MM.1S (cell line): Measurements from ENCODE around the gene SLC25A39.

Source experiments
- DNase-seq: peaks from one replicate; pipeline ENCODE4 v3.0.0-alpha.2; 2015
- H2AFZ ChIP-seq: fragments of 300-600 bp; sonication (generic); 2 replicates; pipeline ENCODE4 v1.6.0; 2016; ENCODE audit warnings: antibody characterized with exemption, low read length
- H3F3A ChIP-seq: fragments of 300-600 bp; sonication (generic); 2 replicates; pipeline ENCODE4 v1.6.1; 2016; ENCODE audit warnings: mild to moderate bottlenecking, antibody characterized with exemption, low read length, moderate library complexity, mixed read lengths; ENCODE audit not compliant: insufficient read depth
- H3K27ac ChIP-seq: fragments of 300-600 bp; sonication (generic); 2 replicates; pipeline ENCODE4 v1.5.1; 2016; ENCODE audit warnings: mild to moderate bottlenecking, low read length
- H3K27me3 ChIP-seq: fragments of 300-600 bp; sonication (generic); replicated peaks from 2 replicates; pipeline ENCODE4 v1.6.0; 2016; ENCODE audit warnings: low read length; ENCODE audit not compliant: insufficient read depth
- H3K36me3 ChIP-seq: fragments of 300-600 bp; sonication (generic); replicated peaks from 2 replicates; pipeline ENCODE4 v1.6.1; 2016; ENCODE audit warnings: mild to moderate bottlenecking, low read length, mixed read lengths; ENCODE audit not compliant: insufficient read depth
- H3K4me1 ChIP-seq: fragments of 300-600 bp; sonication (generic); 2 replicates; pipeline ENCODE4 v1.6.1; 2016; ENCODE audit warnings: low read length, mixed read lengths
- H3K4me2 ChIP-seq: fragments of 300-600 bp; sonication (generic); 2 replicates; pipeline ENCODE4 v1.6.0; 2016; ENCODE audit warnings: low read depth, low read length
- H3K4me3 ChIP-seq: fragments of 300-600 bp; sonication (generic); 2 replicates; pipeline ENCODE4 v1.5.1; 2016; ENCODE audit warnings: low read length, mixed read lengths
- H3K79me2 ChIP-seq: fragments of 300-600 bp; sonication (generic); 2 replicates; pipeline ENCODE4 v1.6.1; 2016; ENCODE audit warnings: mixed run types, low read length, mixed read lengths
- H3K9ac ChIP-seq: fragments of 300-600 bp; sonication (generic); 2 replicates; pipeline ENCODE4 v1.6.1; 2016; ENCODE audit warnings: low read length, mixed read lengths
- H3K9me2 ChIP-seq: fragments of 300-600 bp; sonication (generic); replicated peaks from 2 replicates; pipeline ENCODE4 v1.6.1; 2016; ENCODE audit warnings: mild to moderate bottlenecking, low read length, mixed read lengths; ENCODE audit not compliant: insufficient read depth
- H3K9me3 ChIP-seq: fragments of 300-600 bp; sonication (generic); replicated peaks from 2 replicates; pipeline ENCODE4 v1.6.1; 2016; ENCODE audit warnings: mild to moderate bottlenecking, low read length, mixed read lengths; ENCODE audit not compliant: insufficient read depth
- H4K20me1 ChIP-seq: fragments of 300-600 bp; sonication (generic); 2 replicates; pipeline ENCODE4 v1.6.1; 2016; ENCODE audit warnings: mild to moderate bottlenecking, low read length, moderate library complexity, mixed read lengths; ENCODE audit not compliant: insufficient read depth
- CTCF ChIP-seq: fragments of 300-600 bp; sonication (generic); IDR thresholded peaks from 2 replicates; pipeline ENCODE4 v1.5.1; 2016; ENCODE audit warnings: antibody characterized with exemption, low read length, mixed read lengths
- EZH2 ChIP-seq: fragments of 300-600 bp; sonication (generic); optimal IDR thresholded peaks from 2 replicates; pipeline ENCODE3; 2017; ENCODE audit warnings: low read depth, mild to moderate bottlenecking, antibody characterized with exemption, low read length, mixed read lengths
- EZH2phosphoT487 ChIP-seq: fragments of 300-600 bp; sonication (generic); IDR thresholded peaks from 2 replicates; pipeline ENCODE4 v1.6.1; 2018; ENCODE audit warnings: antibody characterized with exemption, low read length

The SLC25A39 gene

GRCh38 chr17:44352828-44353671 lies 28.4 kb upstream of the SLC25A39 start:
- H3K9me3 ChIP-seq = no peaks in the 10 kb centered on the region
- no peak overlapping the region for H3K9ac ChIP-seq
- H3K27me3 ChIP-seq = no peaks in the 10 kb centered on the region
- H3K9me2 ChIP-seq = no peaks in the 10 kb centered on the region
- H3K36me3 ChIP-seq = no peaks in the 10 kb centered on the region
- no peak overlapping the region for H3K4me2 ChIP-seq
- no peak overlapping the region for H3K4me3 ChIP-seq
- no peaks in the 10 kb centered on the region for H3K79me2 ChIP-seq
- H3F3A ChIP-seq = no peaks in the 10 kb centered on the region; the same call in 1 of the 2 replicates
- H4K20me1 ChIP-seq = no peaks in the 10 kb centered on the region
- H2AFZ ChIP-seq = no peak overlapping the region
- no peak for DNase-seq
- peaks cover 10% of the 10 kb centered on the region for H3K4me1 ChIP-seq
- H3K27ac ChIP-seq = no peak overlapping the region
- TF ChIP-seq CTCF (no peak), EZH2 (no peak), EZH2phosphoT487 (no peak)

DNA sequence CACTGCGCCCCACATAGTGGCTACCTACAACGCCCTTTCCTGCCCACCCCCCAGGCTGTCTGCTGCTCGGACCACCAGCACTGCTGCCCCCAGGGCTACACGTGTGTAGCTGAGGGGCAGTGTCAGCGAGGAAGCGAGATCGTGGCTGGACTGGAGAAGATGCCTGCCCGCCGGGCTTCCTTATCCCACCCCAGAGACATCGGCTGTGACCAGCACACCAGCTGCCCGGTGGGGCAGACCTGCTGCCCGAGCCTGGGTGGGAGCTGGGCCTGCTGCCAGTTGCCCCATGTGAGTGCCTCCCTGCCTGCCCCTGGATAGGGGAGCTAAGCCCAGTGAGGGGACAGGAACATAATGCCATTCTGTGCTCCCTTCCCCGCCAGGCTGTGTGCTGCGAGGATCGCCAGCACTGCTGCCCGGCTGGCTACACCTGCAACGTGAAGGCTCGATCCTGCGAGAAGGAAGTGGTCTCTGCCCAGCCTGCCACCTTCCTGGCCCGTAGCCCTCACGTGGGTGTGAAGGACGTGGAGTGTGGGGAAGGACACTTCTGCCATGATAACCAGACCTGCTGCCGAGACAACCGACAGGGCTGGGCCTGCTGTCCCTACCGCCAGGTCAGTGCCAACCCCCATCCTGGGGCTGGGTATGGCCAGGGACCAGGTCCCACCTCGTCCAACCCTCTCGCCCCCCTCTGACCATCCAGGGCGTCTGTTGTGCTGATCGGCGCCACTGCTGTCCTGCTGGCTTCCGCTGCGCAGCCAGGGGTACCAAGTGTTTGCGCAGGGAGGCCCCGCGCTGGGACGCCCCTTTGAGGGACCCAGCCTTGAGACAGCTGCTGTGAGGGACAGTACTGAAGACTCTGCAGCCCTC lies 27.6 kb upstream of the SLC25A39 start:
- Histone ChIP-seq H3K4me3 (no peak overlapping the region), H3K79me2 (no peaks in the 10 kb centered on the region), H3K9me3 (no peaks in the 10 kb centered on the region), H2AFZ (no peak overlapping the region), H4K20me1 (no peaks in the 10 kb centered on the region), H3K9me2 (no peaks in the 10 kb centered on the region), H3K36me3 (no peaks in the 10 kb centered on the region), H3K27me3 (no peaks in the 10 kb centered on the region), H3K4me1 (peaks cover 14% of the 10 kb centered on the region), H3K9ac (no peak overlapping the region), H3F3A (no peaks in the 10 kb centered on the region; the same call in 1 of the 2 replicates), H3K27ac (no peak overlapping the region), H3K4me2 (no peak overlapping the region)
- TF ChIP-seq EZH2 = no peak
- TF ChIP-seq EZH2phosphoT487 = no peak
- no peak for TF ChIP-seq CTCF
- no peak for DNase-seq

GRCh38 chr17:44351464-44351863 lies 26.8 kb upstream of the SLC25A39 start:
- no peaks in the 10 kb centered on the region for H3K27me3 ChIP-seq
- H3K4me2 ChIP-seq = no peak overlapping the region
- no peak overlapping the region for H3K27ac ChIP-seq
- no peaks in the 10 kb centered on the region for H3K36me3 ChIP-seq
- H3K4me1 ChIP-seq = peaks cover 14% of the 10 kb centered on the region
- H3K79me2 ChIP-seq = no peaks in the 10 kb centered on the region
- H3K9me2 ChIP-seq = no peaks in the 10 kb centered on the region
- no peak overlapping the region for H3K4me3 ChIP-seq
- H3K9ac ChIP-seq = no peak overlapping the region
- no peaks in the 10 kb centered on the region; the same call in 1 of the 2 replicates for H3F3A ChIP-seq
- no peaks in the 10 kb centered on the region for H3K9me3 ChIP-seq
- no peak overlapping the region for H2AFZ ChIP-seq
- TF ChIP-seq EZH2phosphoT487 (no peak), EZH2 (no peak), CTCF (no peak)
- no peaks in the 10 kb centered on the region for H4K20me1 ChIP-seq
- DNase-seq = no peak
